Astrocyte of the spinal cord (primary cell): ENCODE data around the gene COQ8B.
A peak's percentile ranks its signal among the peaks of the same experiment; 100 is the strongest.

Experiments
- DNase-seq: peaks from one replicate; pipeline ENCODE4 v3.0.0; 2011; ENCODE audit warnings: low read depth, low spot score
- H3K4me3 ChIP-seq: 2 replicates; pipeline ENCODE4 v1.5.1; 2011; ENCODE audit warnings: low read depth, mild to moderate bottlenecking, low read length, moderate library complexity
- CTCF ChIP-seq: IDR thresholded peaks from 2 replicates; pipeline ENCODE4 v1.5.1; 2012; ENCODE audit warnings: low read depth, mild to moderate bottlenecking, low read length, inconsistent platforms
- in situ Hi-C: cut with HindIII; loops from 2 replicates; pipeline ENCODE4 v1.10.0; 2017; ENCODE audit warnings: low sequenced_read_pairs

The COQ8B gene

DNA sequence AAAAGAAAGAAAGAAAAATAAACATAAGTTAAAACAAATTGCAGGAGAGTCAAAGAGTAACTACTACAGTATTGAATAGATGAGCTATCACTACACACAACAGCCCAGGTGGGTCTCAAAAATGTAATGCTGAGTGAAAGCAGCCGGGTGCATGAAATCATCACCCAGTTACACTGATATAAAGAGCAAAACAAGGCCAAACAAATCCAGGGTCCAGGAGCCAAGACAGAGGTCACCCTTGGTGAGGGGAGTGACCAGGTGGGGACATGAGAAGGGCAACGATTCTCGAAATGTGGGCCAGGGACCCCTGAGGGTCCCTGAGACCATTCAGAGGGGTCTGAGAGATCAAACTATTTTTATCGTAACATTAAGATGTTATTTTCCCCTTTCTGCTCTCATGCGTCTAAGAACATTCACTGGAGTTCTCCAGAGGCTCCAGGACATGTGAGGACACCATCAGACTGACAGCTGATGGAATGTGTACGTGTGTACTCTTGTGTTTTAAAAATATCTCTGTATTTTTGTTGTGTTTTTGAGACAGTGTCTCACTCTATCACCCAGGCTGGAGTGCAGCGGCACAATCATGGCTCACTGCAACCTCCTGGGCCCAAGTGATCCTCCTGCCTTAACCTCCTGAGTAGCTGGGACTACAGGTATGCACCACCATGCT is 10.6 kb downstream of the COQ8B start:
- no peak for DNase-seq
- in situ Hi-C loops, result no loop called here
- TF ChIP-seq CTCF, result no peak
- no peak overlapping the region for H3K4me3 ChIP-seq

DNA sequence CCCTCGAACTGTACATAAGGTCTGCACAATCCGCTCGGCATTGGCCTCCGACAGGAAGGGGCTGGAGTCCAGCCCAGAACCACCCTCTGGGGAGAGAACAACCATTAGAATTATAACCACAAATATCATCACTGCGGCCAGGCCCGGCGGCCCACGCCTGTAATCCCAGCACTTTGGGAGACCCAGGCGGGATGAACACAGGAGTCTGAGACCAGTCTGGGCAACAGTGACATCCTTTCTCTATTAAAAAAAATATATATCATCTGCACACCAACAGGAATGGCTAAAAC is 11.4 kb downstream of the COQ8B start:
- DNase-seq, result peak; percentile 19
- in situ Hi-C loops, result no loop called here
- TF ChIP-seq CTCF, result no peak
- H3K4me3 ChIP-seq, result no peak overlapping the region

- in situ Hi-C loops, result no loop called here
- no peak for TF ChIP-seq CTCF
- no peak overlapping the region for H3K4me3 ChIP-seq
- no peak for DNase-seq
Observed at GRCh38 chr19:40704491-40705361, 12.0 kb downstream of the COQ8B start.

DNA sequence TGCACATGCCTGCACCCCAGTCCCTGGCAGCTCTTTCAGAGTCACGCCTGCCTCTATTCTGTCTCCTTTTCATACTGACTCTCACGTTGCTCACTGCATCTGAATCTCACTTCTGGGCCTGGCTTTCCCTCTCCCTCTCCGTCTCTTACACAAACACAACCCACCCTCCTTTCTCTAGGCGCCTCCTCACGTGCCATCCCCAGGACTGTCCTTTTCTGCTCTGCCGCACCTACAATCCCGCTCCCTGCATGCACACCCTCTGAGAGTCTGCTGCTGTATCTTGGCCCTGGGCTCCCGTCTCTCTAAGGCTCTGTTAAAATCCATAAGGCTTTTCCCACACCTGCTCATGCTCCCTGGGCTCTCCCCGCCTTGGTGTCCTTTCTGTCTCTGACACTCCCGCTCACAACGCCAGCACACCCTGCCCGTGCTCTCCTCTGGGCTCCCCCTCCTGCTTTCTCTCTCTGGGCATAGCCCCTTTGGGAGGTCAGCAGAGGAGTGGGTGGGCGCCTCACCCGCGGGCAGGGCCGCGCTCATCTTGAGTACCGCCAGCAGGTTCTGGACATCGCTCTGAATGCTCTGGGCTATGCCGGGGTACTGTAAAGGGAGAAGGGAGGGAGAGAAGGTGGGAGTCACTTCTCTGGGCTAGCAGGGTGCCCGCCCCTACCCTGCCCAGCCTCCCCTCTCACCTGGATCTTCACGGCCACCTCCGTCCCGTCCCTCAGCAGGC is 13.5 kb downstream of the COQ8B start:
- in situ Hi-C loops, result no loop called here

GRCh38 chr19:40702337-40703012 is 14.2 kb downstream of the COQ8B start:
- H3K4me3 ChIP-seq, result no peak overlapping the region
- in situ Hi-C loops, result no loop called here
- peak; percentile 70 for TF ChIP-seq CTCF
- peak; percentile 15 for DNase-seq

More for the DNA sequence above, 13.5 kb downstream of the COQ8B start:
- no peak overlapping the region for H3K4me3 ChIP-seq
- TF ChIP-seq CTCF, result no peak
- no peak for DNase-seq

GRCh38 chr19:40701758-40702157 is 14.9 kb downstream of the COQ8B start:
- no peak overlapping the region for H3K4me3 ChIP-seq
- no peak for TF ChIP-seq CTCF
- in situ Hi-C loops, result no loop called here
- no peak for DNase-seq
